DND-41 (cell line): ENCODE measurements around the gene ZNF493.

Source experiments
- ATAC-seq: fragments of 200-7000 bp; cut with Tn5 transposase; 3 replicates; pipeline ENCODE4 v1.9.1; 2021; ENCODE audit warnings: low read depth; ENCODE audit not compliant: insufficient read depth
- DNase-seq: peaks from one replicate; pipeline ENCODE4 v3.0.0-alpha.2; 2020
- H2AFZ ChIP-seq: 2 replicates; pipeline ENCODE4 v1.6.0; 2012; ENCODE audit warnings: low read depth, low read length
- H3K27ac ChIP-seq: 2 replicates; pipeline ENCODE4 v1.5.1; 2012; ENCODE audit warnings: low read length, inconsistent platforms
- H3K27me3 ChIP-seq: fragments of 200-600 bp; sonication (generic); 2 replicates; pipeline ENCODE4 v1.6.0; 2012; ENCODE audit warnings: low read length, mild to moderate bottlenecking, inconsistent platforms; ENCODE audit not compliant: insufficient read depth, poor library complexity
- H3K36me3 ChIP-seq: 2 replicates; pipeline ENCODE4 v1.5.1; 2012; ENCODE audit warnings: low read length, inconsistent platforms; ENCODE audit not compliant: insufficient read depth
- H3K4me1 ChIP-seq: 2 replicates; pipeline ENCODE4 v1.5.1; 2012; ENCODE audit warnings: mild to moderate bottlenecking, low read length; ENCODE audit not compliant: insufficient read depth
- H3K4me2 ChIP-seq: 2 replicates; pipeline ENCODE4 v1.6.0; 2012; ENCODE audit warnings: mild to moderate bottlenecking, moderate library complexity, low read length, inconsistent platforms; ENCODE audit not compliant: insufficient read depth
- H3K4me3 ChIP-seq, 2 experiments: fragments of 200-600 bp in 1 of 2; shearing (Covaris generic) in 1 of 2; 2 replicates each; pipeline ENCODE4 v1.5.1; 2012 to 2016; ENCODE audit warnings: inconsistent platforms in 2 of 2, low read length in 2 of 2, mild to moderate bottlenecking in 2 of 2, low read depth in 1 of 2, moderate library complexity in 1 of 2
- H3K79me2 ChIP-seq: 2 replicates; pipeline ENCODE4 v1.6.0; 2012; ENCODE audit warnings: low read length, inconsistent platforms; ENCODE audit not compliant: insufficient read depth
- H3K9ac ChIP-seq: 2 replicates; pipeline ENCODE4 v1.6.0; 2012; ENCODE audit warnings: low read depth, mild to moderate bottlenecking, inconsistent platforms, low read length, moderate library complexity
- H3K9me3 ChIP-seq: 2 replicates; pipeline ENCODE4 v1.5.1; 2012; ENCODE audit warnings: low read length, moderate library complexity, mild to moderate bottlenecking, inconsistent platforms; ENCODE audit not compliant: insufficient read depth, severe bottlenecking
- H4K20me1 ChIP-seq: 2 replicates; pipeline ENCODE4 v1.6.0; 2012; ENCODE audit warnings: low read length; ENCODE audit not compliant: insufficient read depth
- EZH2 ChIP-seq: IDR thresholded peaks from 3 replicates; pipeline ENCODE4 v1.6.1; 2012; ENCODE audit warnings: borderline replicate concordance, low read depth, mild to moderate bottlenecking, moderate library complexity, low read length, inconsistent platforms; ENCODE audit not compliant: severe bottlenecking
- TF ChIP-seq, protein P1 (sequence below): IDR thresholded peaks from 2 replicates; pipeline ENCODE4 v1.5.1; 2012; ENCODE audit warnings: borderline replicate concordance, low read length, moderate library complexity, mild to moderate bottlenecking; ENCODE audit not compliant: poor library complexity, severe bottlenecking; ENCODE audit errors: extremely low read depth

The ZNF493 gene

DNA sequence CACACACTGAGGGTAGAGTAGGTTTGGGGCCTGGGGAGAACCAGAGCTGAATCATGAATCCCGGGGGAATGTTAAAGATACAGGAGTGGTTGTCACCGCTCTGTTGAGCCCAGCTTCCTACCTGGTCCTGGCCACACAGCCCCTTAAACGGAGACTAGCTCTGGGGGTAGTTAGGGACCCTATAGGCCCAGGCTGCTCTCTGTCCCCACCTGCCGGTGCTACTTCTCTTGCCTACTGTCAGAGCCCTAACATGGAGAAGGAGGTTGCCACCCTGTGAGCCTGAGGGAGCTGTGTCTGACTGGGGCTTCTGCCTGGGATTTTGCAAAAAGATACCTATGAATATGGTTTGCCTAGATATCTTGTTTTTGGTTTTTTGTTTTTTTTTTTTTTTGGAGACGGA lies 71.9 kb downstream of the ZNF493 start:
- TF ChIP-seq, protein P1, sequence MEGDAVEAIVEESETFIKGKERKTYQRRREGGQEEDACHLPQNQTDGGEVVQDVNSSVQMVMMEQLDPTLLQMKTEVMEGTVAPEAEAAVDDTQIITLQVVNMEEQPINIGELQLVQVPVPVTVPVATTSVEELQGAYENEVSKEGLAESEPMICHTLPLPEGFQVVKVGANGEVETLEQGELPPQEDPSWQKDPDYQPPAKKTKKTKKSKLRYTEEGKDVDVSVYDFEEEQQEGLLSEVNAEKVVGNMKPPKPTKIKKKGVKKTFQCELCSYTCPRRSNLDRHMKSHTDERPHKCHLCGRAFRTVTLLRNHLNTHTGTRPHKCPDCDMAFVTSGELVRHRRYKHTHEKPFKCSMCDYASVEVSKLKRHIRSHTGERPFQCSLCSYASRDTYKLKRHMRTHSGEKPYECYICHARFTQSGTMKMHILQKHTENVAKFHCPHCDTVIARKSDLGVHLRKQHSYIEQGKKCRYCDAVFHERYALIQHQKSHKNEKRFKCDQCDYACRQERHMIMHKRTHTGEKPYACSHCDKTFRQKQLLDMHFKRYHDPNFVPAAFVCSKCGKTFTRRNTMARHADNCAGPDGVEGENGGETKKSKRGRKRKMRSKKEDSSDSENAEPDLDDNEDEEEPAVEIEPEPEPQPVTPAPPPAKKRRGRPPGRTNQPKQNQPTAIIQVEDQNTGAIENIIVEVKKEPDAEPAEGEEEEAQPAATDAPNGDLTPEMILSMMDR = no peak
- TF ChIP-seq EZH2 = no peak
- peaks cover 9% of the 10 kb centered on the region; the same call in 1 of the 2 replicates for H3K4me1 ChIP-seq
- no peak overlapping the region for H3K9ac ChIP-seq
- H2AFZ ChIP-seq = no peak overlapping the region
- no peak for DNase-seq
- H3K36me3 ChIP-seq = no peaks in the 10 kb centered on the region
- H4K20me1 ChIP-seq = no peaks in the 10 kb centered on the region
- no peak overlapping the region for H3K27ac ChIP-seq
- no peak overlapping the region for H3K4me2 ChIP-seq
- no peak for ATAC-seq
- H3K27me3 ChIP-seq = no peaks in the 10 kb centered on the region
- H3K9me3 ChIP-seq = no peaks in the 10 kb centered on the region
- H3K4me3 ChIP-seq = no peak overlapping the region
- H3K79me2 ChIP-seq = peaks cover 8% of the 10 kb centered on the region

DNA sequence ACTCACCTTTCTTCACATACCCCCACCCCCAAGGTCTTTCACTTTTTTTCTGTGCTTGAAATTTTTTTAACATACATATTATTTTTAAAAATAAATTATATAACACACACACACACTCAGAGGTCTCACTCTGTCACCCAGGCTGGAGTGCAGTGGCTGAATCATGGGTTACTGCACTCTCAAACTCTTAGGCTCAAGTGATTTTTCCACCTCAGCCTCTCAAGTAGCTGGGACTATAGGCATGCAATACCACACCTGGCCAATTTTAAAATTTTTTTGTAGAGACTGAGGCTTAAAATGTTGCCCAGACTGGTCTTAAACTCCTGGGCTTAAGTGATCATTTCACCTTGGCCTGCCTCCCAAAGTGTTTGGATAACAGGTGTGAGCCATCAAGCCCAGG lies 75.6 kb downstream of the ZNF493 start:
- Histone ChIP-seq H3K4me2 (no peak overlapping the region), H3K4me3 (no peak overlapping the region)

GRCh38 chr19:21474671-21475181 lies 77.8 kb downstream of the ZNF493 start:
- Histone ChIP-seq H3K9ac (no peak overlapping the region), H3K79me2 (no peaks in the 10 kb centered on the region), H3K36me3 (no peaks in the 10 kb centered on the region), H3K4me2 (no peak overlapping the region), H4K20me1 (no peaks in the 10 kb centered on the region), H3K27me3 (no peaks in the 10 kb centered on the region), H3K4me3 (no peak overlapping the region), H3K4me1 (no peaks in the 10 kb centered on the region), H3K9me3 (no peaks in the 10 kb centered on the region), H3K27ac (no peak overlapping the region), H2AFZ (no peak overlapping the region)
- DNase-seq (no peak), ATAC-seq (no peak)
- TF ChIP-seq, protein P1 = no peak
- TF ChIP-seq EZH2 = no peak

More for the DNA sequence above, 75.6 kb downstream of the ZNF493 start:
- Histone ChIP-seq H4K20me1 (no peaks in the 10 kb centered on the region), H3K79me2 (no peaks in the 10 kb centered on the region), H2AFZ (no peak overlapping the region), H3K27me3 (no peaks in the 10 kb centered on the region), H3K9ac (no peak overlapping the region), H3K4me1 (no peaks in the 10 kb centered on the region), H3K36me3 (no peaks in the 10 kb centered on the region), H3K9me3 (no peaks in the 10 kb centered on the region), H3K27ac (no peak overlapping the region)
- DNase-seq = no peak
- no peak for ATAC-seq
- TF ChIP-seq, protein P1 = no peak
- TF ChIP-seq EZH2 = no peak
